Stimulated activated CD4-positive, alpha-beta T cell treated with anti-CD3 and anti-CD28 coated beads, Interleukin-15, amount 100 ng/mL, for 24 hours (primary cell): ENCODE data around the gene BCORL1.

Experiments used
- DNase-seq: peaks from one replicate; pipeline ENCODE4 v3.0.0-alpha.2; 2020

The BCORL1 gene

DNA sequence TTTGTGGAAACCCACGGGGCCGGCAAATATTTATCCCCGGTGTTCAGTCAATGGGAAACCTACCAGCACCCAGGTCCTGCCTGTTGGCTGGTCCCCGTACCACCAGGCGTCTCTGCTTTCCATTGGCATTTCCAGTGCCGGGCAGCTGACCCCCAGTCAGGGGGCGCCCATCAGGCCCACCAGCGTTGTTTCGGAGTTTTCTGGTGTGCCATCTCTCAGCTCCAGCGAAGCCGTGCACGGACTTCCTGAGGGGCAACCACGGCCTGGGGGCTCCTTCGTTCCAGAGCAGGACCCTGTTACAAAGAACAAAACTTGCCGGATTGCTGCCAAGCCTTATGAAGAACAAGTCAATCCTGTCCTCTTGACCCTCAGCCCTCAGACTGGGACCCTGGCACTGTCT is 32.7 kb downstream of the BCORL1 start:
- no peak for DNase-seq

- DNase-seq, result no peak
These were observed 35.7 kb downstream of the BCORL1 start for GRCh38 chrX:130018143-130018542.

DNA sequence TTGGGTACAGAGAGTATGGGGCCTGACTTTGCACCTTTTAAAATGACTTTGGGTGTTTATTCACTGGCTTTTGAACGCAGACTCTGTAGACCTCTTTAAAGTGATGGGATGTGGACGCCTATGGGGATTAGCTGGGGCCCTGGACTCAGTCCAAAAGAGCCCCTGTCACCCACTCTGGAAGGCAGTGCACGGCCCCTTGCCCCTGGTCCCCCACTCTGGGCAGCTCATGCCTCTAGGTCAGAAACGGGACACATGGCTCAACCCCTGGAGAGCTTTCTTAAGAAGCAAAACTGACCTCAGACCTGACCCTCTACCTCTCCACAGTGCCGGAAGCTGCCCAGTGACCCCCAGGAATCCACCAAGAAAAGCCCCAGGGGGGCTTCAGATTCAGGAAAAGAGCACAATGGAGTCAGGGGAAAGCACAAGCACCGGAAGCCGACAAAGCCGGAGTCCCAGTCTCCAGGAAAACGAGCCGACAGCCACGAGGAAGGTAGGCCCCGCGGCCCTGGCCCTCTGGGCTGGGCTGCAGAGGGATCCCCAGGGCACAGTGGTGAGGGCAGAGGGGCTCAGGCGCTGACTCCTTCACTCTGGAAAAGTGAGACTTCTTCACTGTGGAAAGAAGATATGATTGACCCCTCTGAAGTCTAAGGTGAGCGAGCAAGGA is 38.4 kb downstream of the BCORL1 start:
- no peak for DNase-seq

- peak; percentile 82 for DNase-seq
These were observed 41.7 kb downstream of the BCORL1 start for GRCh38 chrX:130024127-130024526.

- DNase-seq, result no peak
These were observed 42.8 kb downstream of the BCORL1 start for GRCh38 chrX:130025256-130025655.

DNA sequence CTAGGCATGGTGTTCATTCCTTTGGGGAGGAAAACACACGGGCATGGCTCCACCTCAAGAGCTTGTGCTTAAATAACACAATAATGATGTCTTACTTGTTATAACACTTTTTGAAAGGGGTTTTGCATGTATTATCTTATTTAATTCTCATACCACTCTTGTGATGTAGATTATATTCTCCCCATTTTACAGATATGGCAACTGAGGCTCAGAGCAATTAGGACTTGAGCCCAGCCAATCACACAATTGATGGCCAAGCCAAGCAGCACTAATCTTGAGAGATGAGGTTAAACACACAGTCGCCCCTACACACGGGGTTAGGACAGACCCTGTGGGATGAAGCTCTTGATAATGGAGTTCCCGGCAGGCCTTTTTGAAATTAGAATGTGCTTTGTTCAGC is 45.1 kb downstream of the BCORL1 start:
- DNase-seq, result no peak

DNA sequence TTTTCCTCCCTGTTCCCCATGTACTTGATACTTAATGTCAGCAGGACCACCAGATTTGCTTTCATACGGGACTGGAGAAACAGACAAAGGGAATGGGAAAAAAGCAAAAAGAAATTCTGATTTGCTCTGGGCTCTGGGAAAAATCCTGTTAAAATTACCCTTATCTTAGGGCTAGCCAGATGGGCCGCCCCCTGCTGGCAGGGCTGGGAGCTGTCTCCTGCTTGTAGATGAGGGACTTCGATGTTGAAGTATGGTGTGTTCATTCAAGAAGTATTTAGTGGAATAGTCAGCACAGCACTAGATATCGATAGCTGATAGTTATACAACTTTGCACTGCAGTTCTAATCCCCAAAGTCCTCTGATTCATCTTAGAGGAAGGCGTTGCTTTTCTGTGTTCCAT is 45.8 kb downstream of the BCORL1 start:
- peak; percentile 54 for DNase-seq

- DNase-seq, result no peak
These were observed 48.4 kb downstream of the BCORL1 start for GRCh38 chrX:130030826-130031225.

DNA sequence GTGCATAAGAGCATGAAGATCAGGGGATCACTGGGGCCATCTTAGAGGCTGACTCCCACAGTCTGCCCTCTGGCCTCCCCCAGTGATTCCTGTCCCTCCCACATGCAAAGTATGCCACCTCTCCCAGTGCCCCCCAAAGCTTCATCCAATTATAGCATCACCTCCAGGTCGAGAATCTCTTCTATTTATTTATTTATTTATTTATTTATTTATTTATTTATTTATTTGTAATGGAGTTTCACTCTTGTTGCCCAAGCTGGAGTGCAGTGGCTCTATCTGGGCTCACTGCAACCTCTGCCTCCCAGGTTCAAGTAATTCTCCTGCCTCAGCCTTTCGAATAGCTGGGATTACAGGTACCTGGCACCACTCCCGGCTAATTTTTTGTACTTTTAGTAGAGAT is 50.1 kb downstream of the BCORL1 start:
- DNase-seq, result no peak

GRCh38 chrX:130034178-130034577 is 51.7 kb downstream of the BCORL1 start:
- DNase-seq, result no peak

GRCh38 chrX:130039847-130040246 is 57.4 kb downstream of the BCORL1 start:
- DNase-seq, result no peak

DNA sequence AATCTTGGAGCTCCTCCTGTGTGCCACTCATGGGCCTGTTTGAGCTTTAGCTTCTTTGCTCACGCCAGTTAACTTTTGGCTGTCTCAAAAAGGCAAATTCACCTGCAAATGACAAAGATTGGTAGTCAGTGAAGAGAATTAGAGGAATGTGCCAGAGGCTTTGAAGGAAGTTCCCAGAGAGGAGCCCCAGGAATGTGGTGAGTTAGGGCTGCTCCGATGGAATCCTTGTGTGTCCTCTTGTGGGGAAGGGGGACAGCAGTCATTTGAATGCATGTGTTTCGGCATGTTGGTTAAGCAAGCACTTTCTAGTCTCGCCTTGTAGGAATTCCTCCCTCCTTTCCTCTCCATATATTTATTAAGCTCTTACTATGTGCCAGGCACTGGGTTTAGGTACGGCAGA is 65.0 kb downstream of the BCORL1 start:
- no peak for DNase-seq

GRCh38 chrX:130048686-130049222 is 66.3 kb downstream of the BCORL1 start:
- DNase-seq, result no peak

DNA sequence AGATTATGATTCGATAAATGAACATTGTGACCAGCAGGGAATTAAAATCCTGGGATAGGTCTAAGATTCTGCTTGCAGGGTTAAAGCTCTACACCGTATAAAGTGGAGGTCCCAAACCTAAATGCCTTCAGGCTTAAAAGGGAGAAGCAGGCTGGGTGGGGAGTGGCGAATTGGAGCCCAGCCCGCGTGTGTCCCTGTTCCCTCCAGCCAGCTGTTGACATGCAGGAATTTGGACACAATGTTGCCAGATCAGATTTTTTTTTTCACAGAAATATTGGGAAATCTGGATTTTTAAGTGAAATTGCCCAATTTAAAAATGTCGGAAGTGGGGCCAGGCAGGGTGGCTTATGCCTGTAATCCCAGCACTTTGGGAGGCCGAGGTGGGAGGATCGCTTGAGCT is 67.4 kb downstream of the BCORL1 start:
- no peak for DNase-seq

DNA sequence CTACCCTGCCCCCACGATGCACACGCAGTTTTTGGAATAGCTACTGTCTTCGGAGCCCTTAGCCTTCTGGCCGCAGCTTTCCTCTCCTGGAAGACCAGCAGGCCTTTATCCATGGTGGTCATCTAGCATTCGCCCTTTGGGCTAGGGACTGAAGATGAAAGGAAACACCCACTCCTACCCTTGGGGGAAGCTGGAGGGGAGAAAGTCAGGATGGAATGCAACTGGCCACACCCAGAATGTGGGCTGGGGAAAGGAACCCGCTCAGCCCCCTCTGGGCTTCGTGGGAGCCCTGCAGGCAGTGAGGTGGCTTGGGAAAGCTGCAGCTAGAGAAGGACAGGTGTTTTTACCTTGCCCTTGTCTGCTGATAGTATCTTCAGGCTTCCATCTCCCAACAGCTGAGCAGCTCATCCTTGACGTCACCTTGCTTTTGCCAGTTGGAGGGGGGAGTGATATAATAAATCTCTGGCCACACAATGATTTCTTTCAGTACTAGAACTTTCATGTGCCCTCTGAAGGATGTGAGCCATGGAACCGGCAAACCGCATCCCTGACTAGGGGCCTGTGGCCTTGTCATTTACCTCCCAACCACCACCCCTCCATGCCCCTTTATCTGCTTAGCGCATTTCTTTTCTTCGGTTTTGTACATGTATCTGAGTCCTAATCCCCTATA is 68.9 kb downstream of the BCORL1 start:
- no peak for DNase-seq

- no peak for DNase-seq
These were observed 70.8 kb downstream of the BCORL1 start for GRCh38 chrX:130053236-130053635.

- no peak for DNase-seq
These were observed 72.7 kb downstream of the BCORL1 start for GRCh38 chrX:130055103-130055502.

DNA sequence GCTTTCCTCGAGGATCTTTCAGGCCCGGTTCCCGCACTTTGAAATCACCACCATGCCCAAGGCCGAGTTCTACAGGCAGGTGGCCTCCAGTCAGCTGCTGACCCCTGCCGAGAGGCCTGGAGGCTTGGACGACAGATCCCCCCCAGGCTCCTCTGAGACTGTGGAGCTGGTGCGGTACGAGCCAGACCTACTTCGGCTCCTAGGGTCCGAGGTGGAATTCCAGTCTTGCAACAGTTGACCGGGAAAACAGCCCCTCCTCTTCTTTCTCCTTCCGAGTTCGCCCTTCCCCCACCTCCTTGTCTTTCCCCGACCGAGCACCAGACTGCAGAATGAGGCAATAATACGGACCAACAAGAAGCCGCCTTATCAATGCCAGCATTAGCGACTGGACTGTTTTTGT is 73.5 kb downstream of the BCORL1 start:
- DNase-seq, result no peak

- DNase-seq, result no peak
These were observed 74.8 kb downstream of the BCORL1 start for GRCh38 chrX:130057209-130057608.

GRCh38 chrX:130058652-130059051 is 76.2 kb downstream of the BCORL1 start:
- no peak for DNase-seq

GRCh38 chrX:130060122-130061069 is 78.0 kb downstream of the BCORL1 start:
- DNase-seq, result peak; percentile 85

GRCh38 chrX:130066975-130067615 is 84.7 kb downstream of the BCORL1 start:
- DNase-seq, result no peak
